ENCODE measurements around the gene NET1. TPM values are rescaled to one million over a fixed set of nuclear protein-coding genes. Genes with fewer than 3 reads are reported as not detected.

NET1 gene
- total and polyA plus RNA-seq, 12 donors, result 6.0 to 22.6 (median 16.7) TPM

DNA sequence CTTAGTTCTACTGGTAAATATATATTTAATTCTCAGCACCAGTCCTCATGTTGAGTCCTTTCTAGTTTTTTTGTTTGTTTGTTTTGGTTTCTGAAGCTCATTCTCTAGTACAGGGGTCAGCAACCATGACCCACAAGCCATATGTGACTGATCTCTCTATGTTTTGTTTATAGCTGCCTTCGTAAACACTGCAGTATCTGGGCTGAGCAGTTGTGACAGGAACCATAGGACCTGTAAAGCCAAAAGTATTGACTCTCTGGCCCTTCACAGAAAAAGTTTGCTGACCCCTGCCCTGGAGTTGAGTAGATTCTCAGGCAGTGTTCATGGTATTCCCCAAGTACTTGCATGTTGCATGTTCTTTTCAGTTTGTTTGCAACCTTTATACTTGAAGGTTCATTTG lies 20.8 kb downstream of the NET1 start:
- Histone ChIP-seq H3K4me1 (peaks cover 0 to 2% (median 0%) of the 10 kb centered on the region in 9 donors), H3K9me3 (peaks cover 0 to 8% (median 0%) of the 10 kb centered on the region in 11 donors), H3K36me3 (peaks cover 0 to 27% (median 0%) of the 10 kb centered on the region in 9 donors), H3K4me3 (no peak overlapping the region), H3K27me3 (no peaks in the 10 kb centered on the region), H3K27ac (no peak overlapping the region)
- WGBS, 2 donors, result 85 to 86% methylated on average over 1 of the region's 1 CpG
- TF ChIP-seq, protein P1, sequence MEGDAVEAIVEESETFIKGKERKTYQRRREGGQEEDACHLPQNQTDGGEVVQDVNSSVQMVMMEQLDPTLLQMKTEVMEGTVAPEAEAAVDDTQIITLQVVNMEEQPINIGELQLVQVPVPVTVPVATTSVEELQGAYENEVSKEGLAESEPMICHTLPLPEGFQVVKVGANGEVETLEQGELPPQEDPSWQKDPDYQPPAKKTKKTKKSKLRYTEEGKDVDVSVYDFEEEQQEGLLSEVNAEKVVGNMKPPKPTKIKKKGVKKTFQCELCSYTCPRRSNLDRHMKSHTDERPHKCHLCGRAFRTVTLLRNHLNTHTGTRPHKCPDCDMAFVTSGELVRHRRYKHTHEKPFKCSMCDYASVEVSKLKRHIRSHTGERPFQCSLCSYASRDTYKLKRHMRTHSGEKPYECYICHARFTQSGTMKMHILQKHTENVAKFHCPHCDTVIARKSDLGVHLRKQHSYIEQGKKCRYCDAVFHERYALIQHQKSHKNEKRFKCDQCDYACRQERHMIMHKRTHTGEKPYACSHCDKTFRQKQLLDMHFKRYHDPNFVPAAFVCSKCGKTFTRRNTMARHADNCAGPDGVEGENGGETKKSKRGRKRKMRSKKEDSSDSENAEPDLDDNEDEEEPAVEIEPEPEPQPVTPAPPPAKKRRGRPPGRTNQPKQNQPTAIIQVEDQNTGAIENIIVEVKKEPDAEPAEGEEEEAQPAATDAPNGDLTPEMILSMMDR (IDR thresholded peaks at IDR 0.05), result no peak
- no peak for DNase-seq
- no peak for ATAC-seq
- intact Hi-C loops (cut with DNase I), result loop anchor here in 7 of 10 donors (5.0 to 10.0 kb wide), 4 partner anchors 442 to 588 kb away; no protein-coding TSS in a partner anchor

DNA sequence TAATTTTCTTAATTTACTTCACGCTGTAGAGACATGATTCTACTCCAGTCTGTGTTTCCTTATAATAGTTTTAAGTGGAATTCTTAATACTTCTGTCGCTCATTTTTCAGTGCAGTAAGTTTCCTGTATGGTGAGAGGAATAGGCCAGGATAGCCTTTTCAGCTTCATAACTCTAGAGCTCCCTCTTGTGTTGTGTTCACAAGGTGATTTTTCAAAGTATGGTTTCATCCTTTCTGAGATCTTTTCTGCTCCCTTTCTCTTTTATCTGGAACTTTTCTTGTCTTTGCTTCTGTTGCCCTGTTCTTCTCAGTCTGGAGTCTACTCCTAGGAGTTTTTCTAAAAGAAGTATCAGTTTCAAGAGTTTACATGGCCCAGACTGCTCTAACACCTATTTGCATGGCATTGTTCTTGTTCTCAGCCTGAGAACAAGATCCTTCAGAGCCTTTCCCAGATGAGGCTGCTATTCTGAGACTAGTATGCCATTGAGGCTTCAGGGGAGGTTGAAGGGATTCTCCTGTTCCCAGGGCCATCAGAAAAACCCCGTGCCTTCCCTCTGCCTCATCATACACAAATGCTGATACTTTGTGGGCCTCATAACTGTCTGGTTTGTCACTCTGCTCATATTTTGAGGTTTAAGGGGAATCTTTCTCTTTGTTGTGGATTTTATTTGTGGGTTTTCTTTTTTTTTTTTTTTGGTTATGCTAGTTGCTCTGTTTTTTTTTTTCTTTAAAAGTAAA lies 21.8 kb downstream of the NET1 start:
- Histone ChIP-seq H3K4me3 (no peak overlapping the region), H3K4me1 (no peaks in the 10 kb centered on the region), H3K27me3 (no peaks in the 10 kb centered on the region), H3K36me3 (peaks cover 0 to 27% (median 0%) of the 10 kb centered on the region in 9 donors), H3K27ac (no peak overlapping the region), H3K9me3 (peaks cover 0 to 8% (median 0%) of the 10 kb centered on the region in 11 donors)
- intact Hi-C loops (cut with DNase I), result loop anchor here in 9 of 10 donors (1.0 to 10.0 kb wide), 6 partner anchors 441 to 589 kb away; no protein-coding TSS in a partner anchor
- TF ChIP-seq, protein P1 (IDR thresholded peaks at IDR 0.05), result peak; percentile 26 to 79 (median 71)
- 51 to 54% methylated on average over 3 of the region's 3 CpGs for WGBS, 2 donors
- DNase-seq (no peak), ATAC-seq (peak in 3 of 8 donors; percentile 59 to 68 (median 61))

DNA sequence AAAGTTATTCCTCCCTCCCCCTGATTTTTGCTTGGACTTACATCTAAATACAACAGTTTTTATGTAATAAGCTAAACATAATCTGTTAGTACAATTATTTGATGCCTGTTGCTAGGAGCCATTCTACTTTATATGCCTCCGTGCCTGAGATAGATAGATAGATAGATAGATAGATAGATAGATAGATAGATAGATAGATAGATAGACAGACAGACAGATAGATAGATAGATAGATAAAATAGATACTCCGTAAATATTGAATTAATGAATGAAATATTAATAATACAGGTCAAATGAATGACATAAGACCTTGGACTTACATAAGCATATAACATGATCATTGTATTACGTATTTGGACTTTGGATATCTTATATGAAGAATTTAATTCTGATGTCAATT lies 23.0 kb downstream of the NET1 start:
- intact Hi-C loops (cut with DNase I), result loop anchor here in 4 of 10 donors (2.0 to 10.0 kb wide), 4 partner anchors 439 to 618 kb away; no protein-coding TSS in a partner anchor

DNA sequence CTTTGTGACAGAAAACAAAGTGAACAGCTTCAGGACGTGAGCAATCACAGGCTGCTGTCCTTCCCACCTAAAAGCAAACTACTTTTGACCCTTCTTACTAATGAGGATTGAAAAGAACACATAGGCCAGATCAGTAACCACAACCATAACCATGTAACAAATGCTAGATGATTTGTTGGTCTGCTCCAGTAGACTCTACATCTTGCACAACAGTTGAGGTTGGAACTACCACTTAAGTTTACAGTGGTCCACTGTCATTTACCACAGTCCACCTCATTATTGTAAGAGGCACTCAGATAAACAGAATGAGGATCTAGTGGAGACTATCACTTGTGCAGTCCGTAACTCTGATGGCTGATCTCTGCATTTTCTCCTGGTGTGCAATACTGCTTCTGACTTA lies 27.8 kb downstream of the NET1 start:
- H3K9me3 ChIP-seq, result no peaks in the 10 kb centered on the region
- ATAC-seq, result no peak
- intact Hi-C loops (cut with DNase I), result loop anchor here in 7 of 10 donors (2.0 to 10.0 kb wide), 4 partner anchors 97 to 435 kb away; no protein-coding TSS in a partner anchor
- WGBS, 2 donors, result 90 to 97% methylated on average over 2 of the region's 2 CpGs
- H3K4me1 ChIP-seq, result no peaks in the 10 kb centered on the region
- H3K27me3 ChIP-seq, result no peaks in the 10 kb centered on the region
- H3K36me3 ChIP-seq, result no peaks in the 10 kb centered on the region
- no peak overlapping the region for H3K4me3 ChIP-seq
- DNase-seq, result no peak
- TF ChIP-seq, protein P1 (IDR thresholded peaks at IDR 0.05), result no peak
- H3K27ac ChIP-seq, result no peak overlapping the region

More for the DNA sequence above, 23.0 kb downstream of the NET1 start:
- Histone ChIP-seq H3K27ac (no peak overlapping the region), H3K36me3 (peaks cover 0 to 16% (median 0%) of the 10 kb centered on the region in 9 donors), H3K9me3 (peaks cover 0 to 8% (median 0%) of the 10 kb centered on the region in 11 donors), H3K27me3 (no peaks in the 10 kb centered on the region), H3K4me1 (no peaks in the 10 kb centered on the region), H3K4me3 (no peak overlapping the region)
- TF ChIP-seq, protein P1 (IDR thresholded peaks at IDR 0.05), result no peak
- DNase-seq (no peak), ATAC-seq (no peak)
- WGBS, 2 donors, result 91 to 96% methylated on average over 3 of the region's 3 CpGs

Data from heart right ventricle (tissue), 16 donors.